Body of pancreas (tissue), 4 donors: ENCODE data around the gene FAM117A.

Experiments used
- POLR2A ChIP-seq, 3 donors: fragments of 450-650 bp; IDR thresholded peaks; one replicate each; pipeline ENCODE4 v1.6.1; 2016; ENCODE audit warnings: antibody characterized with exemption in 3 of 3, mild to moderate bottlenecking in 2 of 3
- TF ChIP-seq, protein P1 (sequence below), 7 experiments: fragments of 450-650 bp in 4 of 7; fragments of 200-600 bp in 3 of 7; sonication (generic) in 3 of 7; IDR thresholded peaks; one replicate each; pipeline ENCODE4 v1.5.1; 2016 to 2019; ENCODE audit warnings: antibody characterized with exemption in 7 of 7

DNA sequence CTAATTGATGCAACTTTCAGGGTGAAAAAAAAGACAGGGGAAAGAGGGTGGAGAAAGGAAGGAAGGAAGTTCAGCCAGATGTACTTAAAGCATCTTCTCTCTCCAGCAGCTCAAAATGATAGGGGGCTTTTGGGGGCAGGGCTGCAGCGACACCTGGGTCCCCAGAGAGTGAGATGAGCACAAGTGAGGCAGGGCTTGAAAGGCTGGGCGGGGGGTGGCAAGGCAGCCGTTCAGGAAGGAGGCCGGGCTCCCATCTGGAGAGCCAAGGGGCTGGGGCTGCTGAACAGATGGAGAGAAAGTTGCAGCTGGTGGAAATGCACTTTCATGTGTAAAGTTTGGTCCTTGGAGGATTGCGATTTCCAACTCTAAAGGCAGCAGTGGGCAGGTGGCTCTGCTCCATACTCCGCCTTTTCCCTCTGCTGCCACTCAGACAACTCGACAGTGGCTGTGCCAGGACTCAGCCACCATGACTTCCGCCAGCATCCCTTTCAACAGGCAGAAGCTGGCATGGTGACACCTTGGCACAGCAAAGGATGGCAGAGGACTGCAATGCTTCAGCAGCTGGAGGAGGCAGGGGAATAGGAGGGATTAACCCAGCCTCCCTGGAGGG, 63.9 kb downstream of the FAM117A start:
- TF ChIP-seq, protein P1, sequence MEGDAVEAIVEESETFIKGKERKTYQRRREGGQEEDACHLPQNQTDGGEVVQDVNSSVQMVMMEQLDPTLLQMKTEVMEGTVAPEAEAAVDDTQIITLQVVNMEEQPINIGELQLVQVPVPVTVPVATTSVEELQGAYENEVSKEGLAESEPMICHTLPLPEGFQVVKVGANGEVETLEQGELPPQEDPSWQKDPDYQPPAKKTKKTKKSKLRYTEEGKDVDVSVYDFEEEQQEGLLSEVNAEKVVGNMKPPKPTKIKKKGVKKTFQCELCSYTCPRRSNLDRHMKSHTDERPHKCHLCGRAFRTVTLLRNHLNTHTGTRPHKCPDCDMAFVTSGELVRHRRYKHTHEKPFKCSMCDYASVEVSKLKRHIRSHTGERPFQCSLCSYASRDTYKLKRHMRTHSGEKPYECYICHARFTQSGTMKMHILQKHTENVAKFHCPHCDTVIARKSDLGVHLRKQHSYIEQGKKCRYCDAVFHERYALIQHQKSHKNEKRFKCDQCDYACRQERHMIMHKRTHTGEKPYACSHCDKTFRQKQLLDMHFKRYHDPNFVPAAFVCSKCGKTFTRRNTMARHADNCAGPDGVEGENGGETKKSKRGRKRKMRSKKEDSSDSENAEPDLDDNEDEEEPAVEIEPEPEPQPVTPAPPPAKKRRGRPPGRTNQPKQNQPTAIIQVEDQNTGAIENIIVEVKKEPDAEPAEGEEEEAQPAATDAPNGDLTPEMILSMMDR (IDR thresholded peaks at IDR 0.05) = no peak
- no peak for TF ChIP-seq POLR2A (IDR thresholded peaks at IDR 0.05)
